HG02798 (cell line): ENCODE measurements around the gene ZC3H7A.

Experiments
- ATAC-seq: cut with Tn5 transposase; IDR thresholded peaks from one replicate; pipeline ENCODE4 v1.9.1; 2021; ENCODE audit warnings: mild to moderate bottlenecking; ENCODE audit not compliant: unreplicated experiment, poor library complexity

The ZC3H7A gene

DNA sequence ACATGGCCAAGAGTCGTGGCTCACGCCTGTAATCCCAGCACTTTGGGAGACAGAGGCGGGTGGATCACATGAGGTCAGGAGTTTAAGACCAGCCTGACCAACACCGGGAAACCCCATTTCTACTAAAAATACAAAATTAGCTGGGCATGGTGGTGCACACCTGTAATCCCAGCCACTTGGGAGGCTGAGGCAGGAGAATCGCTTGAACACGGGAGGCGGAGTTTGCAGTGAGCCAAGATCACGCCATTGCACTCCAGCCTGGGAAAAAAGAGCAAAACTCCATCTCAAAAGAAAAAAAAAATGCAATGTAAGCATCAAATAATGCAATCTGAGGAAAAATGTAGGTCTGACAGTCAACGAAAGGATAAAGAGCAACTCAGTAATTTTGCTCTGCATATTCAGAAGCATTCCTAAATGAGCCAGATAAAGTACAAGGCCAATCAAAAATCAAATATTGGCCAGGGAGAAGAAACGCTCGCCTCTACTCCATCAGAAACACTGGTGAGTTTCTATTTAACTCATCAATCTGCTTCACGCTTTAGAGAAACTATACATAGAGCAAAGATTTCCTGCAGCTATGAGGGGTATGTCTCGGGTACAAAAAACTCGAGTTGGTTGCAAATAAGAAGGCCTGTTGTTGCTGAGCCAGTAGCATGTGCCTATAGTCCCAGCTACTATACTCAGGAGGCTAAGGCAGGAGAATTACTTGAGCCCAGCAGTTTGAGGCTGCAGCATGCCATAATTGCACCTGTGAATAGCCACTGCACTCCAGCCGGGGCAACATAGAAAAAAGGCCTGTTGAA lies 58.1 kb downstream of the ZC3H7A start:
- ATAC-seq: no peak

DNA sequence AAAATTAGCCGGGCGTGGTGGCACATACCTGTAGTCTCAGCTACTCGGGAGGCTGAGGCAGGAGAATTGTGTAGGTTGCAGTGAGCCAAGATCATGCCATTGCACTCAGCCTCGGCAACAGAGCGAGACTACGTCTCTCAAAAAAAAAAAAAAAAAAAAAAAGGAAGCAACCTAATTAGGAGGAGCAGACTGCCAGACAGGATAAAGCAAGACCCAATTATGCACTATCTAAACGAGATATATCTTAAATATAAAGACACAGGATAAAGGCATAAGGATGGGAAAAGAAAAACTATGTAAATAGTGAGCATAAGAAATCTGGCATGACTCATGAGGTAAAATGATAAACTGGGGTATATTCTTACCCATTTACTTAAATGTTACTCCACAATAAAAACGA lies 59.3 kb downstream of the ZC3H7A start:
- ATAC-seq: no peak

DNA sequence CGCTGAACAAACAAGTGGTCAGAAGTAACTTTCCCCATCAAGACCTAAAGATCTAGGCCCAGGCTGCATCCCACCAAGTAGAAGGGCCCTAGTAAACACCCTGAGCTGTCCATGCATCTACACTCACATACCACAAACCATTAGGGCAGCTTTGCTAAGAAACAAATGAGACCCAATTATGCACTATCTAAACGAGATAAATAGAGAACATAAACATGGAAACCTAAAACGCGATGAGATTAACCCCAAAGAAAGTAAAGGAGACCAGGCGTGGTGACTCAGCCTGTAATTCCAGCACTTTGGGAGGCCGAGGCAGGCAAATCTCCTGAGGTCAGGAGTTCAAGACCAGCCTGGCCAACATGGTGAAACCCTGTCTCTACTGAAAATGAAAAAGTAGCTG lies 60.2 kb downstream of the ZC3H7A start:
- ATAC-seq: no peak

DNA sequence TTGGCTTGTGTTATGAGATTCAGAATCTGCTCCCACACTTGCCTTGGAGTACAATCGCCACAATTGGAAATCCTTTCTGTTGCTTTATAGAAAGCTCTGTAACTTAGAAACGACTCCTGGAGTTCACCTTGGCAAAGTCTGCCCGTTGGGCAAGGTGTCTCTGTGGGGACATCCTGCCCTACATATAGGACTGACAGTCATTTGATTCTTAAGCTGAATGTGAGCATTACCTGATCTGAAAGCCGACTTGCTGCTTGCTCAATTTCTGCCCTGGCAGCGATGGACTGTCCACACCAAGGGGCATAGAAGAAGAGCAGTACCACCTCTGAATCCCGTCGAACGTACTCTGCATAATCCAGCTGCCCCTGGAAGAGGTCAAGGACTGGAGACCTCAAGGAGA lies 61.3 kb downstream of the ZC3H7A start:
- ATAC-seq: no peak

DNA sequence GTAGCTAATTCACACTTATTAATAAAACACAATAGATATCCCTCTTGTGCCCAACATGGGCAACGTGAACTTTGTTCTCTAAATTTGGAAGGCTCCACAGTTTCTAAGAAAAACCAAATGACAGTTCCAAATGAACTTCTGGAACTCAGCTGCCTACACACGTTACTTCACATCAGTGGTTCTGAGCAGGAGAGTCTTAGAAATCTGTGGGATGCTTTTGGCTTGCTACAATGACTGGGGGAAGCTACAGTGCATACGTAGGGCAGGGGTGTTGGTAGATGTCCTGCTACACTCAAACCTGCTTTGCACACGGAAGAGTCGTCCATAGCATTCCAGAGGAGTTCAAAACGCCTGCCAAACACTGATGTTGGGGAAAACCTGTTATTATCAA lies 62.4 kb downstream of the ZC3H7A start:
- no peak for ATAC-seq

DNA sequence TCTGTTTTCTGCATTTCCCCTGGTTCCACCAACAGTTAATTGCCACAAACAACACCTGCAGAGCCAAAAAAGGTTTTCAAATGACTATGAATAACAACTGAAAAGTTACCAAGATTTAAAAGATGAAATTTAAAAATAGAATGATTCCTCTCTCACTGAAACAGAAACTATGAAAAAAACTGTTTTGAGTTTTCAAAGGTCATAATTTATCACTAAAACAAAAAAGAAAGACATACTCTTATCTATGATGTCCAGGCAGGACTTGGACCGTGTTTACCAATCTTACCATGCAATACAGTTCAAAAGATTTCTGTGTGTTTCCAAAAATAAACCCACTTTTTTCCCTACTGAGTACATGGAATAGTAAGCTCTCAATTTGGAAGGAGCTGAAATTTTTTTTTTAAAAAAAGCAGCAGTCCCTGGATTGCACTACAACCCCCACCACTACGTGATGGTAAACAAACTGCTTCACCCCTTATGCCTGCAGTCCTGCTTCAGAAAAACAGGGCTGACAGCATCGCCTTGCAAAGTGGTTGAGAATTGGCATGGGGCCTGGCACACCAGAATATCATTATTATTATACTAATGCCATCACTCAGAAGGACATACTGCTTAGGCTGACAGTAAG lies 62.9 kb downstream of the ZC3H7A start:
- ATAC-seq: peak; percentile 44

DNA sequence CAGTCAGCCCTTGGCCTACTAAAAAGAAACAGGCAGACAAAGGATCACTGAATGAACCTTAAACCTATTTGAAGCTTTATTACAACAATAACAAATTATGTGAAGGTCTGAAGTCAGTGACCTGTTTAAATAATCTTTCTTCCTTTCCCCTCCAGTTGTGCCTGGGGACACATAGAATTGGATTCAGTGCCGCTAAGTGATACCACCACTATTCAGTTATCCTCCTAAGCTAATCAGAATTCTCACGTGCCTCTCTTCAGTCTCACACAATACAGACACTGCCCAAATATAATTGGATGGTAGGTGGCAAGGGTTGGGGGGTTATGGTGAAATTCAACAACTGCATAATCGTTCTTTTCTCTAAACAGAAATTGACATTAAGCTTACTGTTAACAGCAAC lies 65.8 kb downstream of the ZC3H7A start:
- ATAC-seq: no peak

DNA sequence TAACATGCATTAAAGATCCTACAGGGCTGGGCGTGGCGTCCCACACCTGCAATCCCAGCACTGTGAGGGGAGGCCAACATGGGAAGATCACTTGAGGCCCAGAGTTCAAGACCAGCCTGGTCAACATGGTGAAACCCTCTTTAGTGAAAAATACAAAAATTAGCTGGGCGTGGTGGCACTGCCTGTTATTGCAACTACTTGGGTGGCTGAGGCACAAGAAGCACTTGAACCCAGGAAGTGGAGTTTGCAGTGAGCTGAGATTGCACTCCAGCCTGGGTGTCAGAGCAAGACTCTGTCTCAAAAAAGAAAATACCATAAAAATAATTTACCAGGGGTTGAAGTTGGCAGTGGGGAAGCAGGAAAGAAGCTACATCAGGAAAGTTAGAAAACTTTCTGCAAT lies 67.3 kb downstream of the ZC3H7A start:
- ATAC-seq: no peak

DNA sequence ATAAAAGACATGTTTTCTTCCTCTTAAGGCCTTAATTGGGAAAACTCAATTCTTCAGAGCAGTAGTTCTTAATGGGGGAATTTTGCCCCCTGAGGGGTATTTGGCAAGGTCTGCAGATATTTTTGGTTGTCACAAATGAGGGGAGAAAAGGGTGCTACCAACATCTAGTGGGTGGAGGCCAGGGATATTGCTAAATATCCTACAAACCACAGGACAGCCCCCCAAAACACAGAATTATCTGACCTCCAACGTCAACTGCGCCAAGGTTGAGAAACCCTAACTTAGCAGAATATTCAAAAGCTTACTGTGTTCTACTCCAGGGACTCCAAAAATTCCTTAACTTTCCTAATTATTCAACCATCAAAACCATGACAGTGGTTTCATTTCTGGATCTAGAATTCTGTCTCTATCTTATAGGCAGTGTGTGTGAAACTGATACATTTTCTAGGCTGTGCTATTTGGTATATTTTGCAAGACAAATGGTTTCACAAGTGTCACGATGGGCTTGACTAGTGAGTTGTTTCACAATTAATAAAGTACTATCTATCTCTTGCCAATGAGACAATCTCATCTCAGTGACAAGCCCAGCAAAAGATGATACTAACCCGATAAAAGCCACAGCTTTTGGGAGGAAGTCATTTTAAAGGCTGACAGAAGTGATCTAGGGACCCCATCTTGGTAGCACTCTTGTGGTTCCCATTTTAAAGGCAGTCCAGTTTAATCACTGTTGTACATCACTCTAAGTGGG lies 69.1 kb downstream of the ZC3H7A start:
- no peak for ATAC-seq

DNA sequence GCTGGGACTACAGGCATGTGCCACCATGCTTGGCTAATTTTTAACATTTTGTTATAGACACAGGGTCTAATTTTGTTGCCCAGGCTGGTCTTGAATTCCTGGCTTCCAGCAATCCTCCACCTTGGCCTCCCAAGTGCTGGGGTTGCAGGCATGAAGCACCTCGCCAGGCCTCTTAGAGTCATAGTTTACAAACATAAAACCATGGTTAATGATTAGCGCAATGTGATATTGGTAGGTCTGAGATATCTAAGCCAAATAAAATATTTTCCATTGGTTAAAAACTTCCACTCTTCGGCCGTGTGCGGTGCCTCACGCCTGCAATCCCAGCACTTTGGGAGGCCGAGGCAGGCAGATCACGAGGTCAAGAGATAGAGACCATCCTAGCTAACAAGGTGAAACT lies 71.0 kb downstream of the ZC3H7A start:
- ATAC-seq: no peak

DNA sequence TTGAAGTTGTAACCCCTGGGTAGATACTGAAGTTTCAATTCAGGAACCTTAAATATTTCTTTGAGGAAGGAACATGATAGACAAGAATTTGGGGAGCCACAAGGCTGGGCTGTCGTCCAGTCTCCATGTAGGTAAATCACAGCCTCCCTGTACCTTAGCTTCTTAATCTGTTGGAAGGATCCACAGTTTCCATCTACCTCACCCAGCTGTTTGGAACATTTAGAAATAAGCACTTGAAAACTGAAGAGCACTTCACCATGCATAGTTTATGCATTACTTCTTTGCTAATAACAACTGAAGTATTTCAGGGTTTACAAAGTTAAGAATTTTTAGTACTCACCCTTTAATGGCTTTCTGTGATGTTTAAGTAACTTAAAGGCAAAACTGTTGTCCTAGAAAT lies 71.6 kb downstream of the ZC3H7A start:
- ATAC-seq: no peak

DNA sequence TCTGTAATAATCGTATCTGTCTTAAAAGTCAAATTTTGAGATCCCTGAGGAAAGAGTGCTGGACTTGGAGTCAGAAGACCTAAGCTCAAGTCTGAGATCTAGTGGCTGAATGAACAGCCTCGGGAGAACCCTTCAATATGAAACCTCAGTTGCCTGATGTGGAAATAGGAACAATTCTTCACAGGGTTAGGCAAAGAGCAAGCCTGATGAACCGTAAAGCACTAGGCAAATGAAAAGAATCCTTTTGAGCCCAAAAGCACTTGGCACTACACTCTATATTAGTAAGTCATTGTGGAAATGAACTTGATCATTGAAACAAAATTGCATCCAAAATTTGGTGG lies 74.6 kb downstream of the ZC3H7A start:
- no peak for ATAC-seq

DNA sequence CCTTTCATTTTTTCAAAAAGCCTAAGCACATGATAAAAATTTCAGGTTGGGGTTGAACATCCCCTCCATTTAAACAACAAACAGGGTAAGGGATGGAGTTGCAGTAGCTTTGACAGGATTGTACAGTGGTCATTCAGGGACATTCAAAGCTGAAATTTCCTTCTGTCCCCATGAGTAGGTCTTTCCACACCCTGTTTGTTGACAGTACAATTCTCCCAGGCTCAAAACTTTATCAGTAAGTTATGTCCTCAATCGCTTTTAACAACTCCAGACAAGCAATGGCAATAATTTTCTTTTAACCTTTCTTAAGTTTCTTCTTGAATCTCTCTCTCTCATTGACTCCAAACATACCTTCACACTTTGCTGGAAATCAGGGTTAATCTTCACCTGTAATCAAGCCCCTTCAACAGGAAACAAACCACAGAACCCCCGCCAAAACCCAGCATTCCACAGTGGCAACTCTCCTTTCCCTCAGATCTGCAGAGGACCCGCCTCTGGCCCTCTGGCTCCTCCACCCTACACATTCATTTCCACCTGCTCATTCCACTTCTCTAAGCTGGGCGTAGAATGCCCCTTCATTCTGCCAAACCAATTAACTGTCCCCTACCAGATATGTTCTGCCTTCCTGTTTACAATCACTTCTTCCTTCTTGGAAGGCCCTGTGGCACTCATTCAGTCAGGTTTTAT lies 75.1 kb downstream of the ZC3H7A start:
- ATAC-seq: no peak

DNA sequence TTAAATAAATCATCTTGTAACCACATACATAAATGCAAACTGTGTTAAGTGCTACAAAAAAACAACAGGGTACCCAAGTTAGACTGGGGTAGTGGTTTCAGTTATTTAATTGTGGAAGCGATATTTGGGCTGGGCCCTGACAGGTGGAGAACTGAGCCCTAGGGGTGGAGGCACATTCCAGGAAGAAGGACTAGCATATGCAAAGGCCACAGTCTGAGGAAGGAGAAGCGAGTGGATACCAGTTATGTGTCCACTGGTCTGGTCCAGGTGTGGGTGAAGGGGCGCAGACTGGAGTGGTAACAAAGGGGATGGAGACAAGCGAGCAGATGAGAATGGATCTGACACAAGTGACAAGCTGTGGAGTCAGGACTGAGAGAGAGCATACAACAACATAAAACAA lies 77.3 kb downstream of the ZC3H7A start:
- no peak for ATAC-seq

DNA sequence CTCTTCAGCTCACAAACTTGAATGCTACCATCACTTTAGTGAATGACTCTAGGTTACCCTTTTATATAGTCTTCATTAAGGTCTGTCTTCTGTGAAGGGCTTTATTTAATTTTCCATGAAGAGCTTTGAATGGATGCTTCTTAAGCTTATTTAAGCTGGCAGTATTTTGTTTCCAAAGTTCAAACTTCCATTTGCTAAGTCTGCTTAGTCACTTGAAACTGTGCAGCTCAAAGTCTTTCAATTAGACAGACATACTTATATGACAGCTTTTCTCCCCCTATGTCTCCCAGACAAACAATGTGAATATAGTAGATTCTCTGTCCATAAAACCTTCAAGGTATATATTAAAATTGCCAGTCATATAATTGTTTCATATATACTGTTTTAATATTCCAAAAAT lies 77.9 kb downstream of the ZC3H7A start:
- no peak for ATAC-seq

DNA sequence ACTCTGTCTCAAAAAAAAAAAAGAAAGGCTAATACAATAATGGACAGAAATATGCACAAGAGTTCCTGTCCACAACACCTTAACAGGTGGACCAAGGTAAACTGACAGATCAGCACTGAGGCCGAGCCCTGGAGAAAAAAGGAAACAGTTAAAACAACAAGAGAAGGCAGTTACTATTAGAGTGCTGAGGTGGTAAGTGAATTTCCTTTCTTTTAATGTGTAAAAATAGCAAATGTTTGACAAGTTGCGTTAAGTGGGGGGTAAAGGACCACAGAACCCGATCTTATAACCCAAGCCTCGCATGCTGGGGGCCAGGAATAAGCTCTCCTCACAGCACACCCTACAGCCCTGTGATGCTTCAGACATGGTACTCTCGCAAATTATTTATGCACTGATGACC lies 79.2 kb downstream of the ZC3H7A start:
- no peak for ATAC-seq

DNA sequence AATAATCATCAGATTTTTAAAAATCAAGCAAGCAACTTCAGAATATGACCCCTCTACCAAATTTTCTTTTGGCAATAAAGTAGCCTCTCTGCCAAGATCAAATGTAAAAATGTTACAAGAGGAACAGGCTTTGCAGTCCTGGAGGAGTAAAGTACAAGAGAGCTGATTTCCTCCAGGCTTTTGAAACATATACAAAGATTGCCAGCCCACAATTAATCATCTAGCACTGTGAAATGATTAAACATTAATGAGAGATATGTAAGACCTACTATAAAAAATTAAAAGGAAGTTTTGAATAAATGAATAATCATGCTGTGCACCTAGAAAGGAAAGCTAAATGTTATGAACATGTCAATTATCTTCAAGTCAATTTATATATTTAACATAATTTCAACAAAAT lies 80.7 kb downstream of the ZC3H7A start:
- no peak for ATAC-seq

DNA sequence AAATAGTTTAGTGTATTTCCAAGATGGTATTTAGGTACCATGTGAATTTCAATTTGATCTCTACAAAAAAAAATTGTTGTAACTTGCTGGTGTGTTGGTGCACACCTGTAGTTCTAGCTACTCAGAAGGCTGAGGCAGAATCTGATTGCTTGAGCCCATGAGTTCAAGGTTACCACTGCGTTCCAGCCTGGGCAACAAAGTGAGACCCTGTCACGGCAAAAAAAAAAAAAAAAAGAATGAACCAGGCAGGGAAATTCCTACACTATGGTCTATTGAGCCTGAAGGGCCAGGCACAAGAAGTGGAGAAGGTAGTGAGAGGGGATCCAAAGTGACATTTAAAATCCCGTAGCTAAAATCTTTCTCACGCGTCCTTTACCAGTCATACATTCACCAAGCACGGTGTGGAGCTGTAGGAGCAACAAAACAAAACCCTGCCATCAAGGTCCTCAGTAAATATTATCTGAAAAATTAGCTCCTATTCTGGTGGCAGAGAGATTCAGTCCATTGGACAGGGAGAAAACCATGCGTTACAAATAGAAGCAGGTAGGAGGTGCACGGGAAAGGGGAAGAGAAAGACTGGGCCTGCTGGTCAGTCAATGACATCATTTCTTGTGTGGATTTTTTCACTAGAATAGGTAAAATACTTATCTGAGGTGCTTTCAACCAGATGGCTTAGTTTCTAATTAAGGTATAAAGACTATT lies 81.7 kb downstream of the ZC3H7A start:
- ATAC-seq: no peak

DNA sequence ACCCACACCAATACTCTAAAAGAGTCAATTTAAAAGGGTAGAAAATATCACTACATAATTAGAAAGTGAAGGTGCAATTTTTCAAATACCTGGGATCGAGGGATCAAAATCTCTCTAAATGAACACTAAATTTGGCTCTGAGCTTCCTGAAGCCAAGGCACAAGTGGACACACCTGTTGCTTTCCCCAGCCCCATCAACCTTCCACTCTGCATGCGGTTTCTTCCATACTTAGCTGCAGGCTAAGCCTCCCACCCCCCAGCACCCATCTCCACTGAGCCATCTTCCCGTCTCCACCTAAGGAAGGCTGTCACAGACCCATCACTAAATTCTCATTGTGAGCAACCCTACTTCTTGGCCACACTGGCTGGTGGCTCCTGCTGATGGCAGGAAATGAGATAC lies 84.9 kb downstream of the ZC3H7A start:
- ATAC-seq: no peak

DNA sequence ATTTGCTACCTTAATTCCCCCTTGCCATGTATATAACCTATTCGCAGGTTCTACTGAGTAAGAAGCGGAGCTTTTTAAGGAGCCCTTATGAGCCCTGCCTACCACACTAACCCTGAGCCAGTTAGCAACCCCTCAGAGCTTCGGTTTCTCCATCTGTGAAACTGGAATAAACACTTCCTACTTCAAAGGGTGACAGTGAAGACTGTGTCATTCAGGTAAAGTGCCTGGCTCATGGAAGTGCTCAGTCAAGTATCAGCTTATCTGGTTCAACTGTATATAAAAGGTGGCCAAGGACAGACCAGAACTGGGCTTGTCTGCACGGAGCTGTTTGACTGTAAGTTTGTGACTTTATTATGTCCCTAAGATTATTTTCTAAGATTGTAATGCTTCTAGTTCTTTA lies 85.4 kb downstream of the ZC3H7A start:
- ATAC-seq: no peak
